M059J (cell line): ENCODE measurements around the gene SSH2. TPM values are rescaled to one million over a fixed set of nuclear protein-coding genes. Genes with fewer than 3 reads are reported as not detected.

Experiments used
- DNase-seq: peaks from one replicate; pipeline ENCODE4 v3.0.0-alpha.2; 2012; ENCODE audit warnings: low read depth
- total RNA-seq: library from RNA; depleted of rRNA; stranded (reverse); fragments of >200 nt; shearing (Covaris generic); gene quantifications from 2 replicates; pipeline ENCODE4 v1.2.3, GENCODE V29; 2014

Gene SSH2
- total RNA-seq, 1 experiment from 2014 or later: 16.7 TPM

- no peak for DNase-seq
Observed at GRCh38 chr17:29611351-29612093, 318.5 kb downstream of the SSH2 start.

DNA sequence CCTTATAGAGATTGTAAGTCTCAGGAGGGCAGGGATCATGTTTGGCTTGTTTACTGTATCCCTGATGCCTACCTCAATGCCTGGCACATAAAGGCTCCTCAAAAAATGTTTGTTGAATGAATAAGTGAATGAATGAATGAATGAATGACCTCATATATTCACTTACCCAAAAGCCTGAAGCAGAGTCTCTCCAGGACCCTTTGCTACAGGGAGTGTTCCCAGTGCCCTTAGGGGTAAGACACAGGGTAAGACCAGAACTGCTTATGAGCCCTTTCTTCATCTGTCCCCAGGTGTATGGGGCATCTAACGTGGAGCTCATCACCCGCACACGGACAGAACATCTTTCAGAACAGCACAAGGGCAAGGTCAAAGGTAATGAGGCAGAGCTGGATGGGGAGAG, 319.6 kb downstream of the SSH2 start:
- no peak for DNase-seq

DNA sequence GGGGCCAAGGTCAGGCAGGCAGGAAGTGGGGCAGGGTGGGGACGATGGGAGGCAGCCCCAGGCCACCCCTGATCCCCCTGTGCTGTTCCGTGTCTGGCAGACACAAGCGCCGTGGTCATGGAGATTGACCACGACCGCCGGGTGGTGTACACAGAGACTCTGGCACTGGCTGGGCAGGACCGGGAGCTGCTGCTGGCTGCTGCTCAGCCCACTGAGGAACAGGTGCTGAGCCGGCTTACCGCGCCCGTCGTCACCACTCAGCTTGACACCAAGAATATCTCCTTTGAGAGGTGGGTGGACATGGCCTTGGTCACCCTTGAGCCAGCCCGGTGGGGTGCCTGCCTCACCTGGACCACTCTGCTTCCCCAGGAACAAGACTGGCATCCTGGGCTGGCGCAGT, 321.0 kb downstream of the SSH2 start:
- no peak for DNase-seq

- no peak for DNase-seq
Observed at GRCh38 chr17:29607557-29608195, 322.4 kb downstream of the SSH2 start.

GRCh38 chr17:29603109-29603674, 326.8 kb downstream of the SSH2 start:
- DNase-seq: no peak

DNA sequence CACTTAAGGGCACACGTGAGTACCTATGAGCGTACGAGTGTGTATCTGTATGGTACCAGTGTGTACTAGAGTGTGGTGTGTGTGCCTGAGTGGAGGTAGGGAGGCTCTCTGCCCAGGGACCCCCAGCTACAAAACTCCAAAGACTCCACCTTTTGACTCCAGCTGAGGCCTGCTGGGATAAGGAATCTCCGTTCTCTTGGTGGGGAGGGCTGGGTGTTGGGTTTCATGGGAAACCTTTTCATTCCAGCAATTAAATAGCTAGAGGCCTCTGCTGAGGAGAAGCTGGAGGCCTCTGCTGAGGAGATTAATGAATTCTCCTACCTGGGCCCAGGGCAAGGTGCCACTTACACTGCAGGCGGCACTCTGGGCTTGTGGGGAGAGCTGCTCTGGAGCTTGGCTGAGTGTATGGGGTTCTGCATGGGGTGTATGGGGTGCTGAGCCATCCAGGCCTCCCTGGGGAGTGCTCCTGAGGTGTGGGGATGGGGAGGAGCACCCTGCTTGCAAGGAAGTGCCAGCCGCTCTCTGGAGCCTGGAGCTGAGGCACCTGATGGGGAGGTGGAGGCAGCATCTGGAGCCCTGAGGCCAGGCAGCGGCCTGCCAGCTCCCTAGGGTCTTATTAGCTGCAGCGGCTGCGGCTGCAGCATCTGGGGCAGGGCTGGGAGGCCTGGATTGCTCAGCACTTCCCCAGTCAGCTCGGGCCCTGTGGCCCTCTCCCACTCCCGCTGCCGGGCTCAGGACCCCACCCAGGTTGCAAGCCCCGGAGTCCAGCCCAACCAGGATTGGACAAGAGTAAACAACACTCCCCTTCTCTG, 332.5 kb downstream of the SSH2 start:
- no peak for DNase-seq

DNA sequence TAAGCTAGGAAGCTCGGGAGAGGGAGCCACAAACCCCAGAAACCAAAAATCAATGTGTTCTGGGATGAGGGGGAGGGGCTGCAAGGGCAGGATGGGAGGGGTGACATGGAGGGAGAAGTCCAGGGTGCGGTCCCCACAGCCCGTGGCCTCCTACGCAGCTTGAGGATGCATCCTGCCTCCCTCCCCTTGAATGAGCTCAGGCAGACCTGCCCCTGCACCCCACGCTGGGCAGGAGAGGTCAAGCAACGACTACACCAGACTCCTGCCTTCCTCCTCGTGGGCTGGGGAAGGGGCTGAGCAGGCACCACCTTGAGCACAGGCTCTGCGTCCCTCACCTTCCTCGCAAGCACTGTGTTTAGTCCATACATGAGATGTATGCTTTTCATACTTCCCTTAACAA, 333.2 kb downstream of the SSH2 start:
- DNase-seq: no peak

DNA sequence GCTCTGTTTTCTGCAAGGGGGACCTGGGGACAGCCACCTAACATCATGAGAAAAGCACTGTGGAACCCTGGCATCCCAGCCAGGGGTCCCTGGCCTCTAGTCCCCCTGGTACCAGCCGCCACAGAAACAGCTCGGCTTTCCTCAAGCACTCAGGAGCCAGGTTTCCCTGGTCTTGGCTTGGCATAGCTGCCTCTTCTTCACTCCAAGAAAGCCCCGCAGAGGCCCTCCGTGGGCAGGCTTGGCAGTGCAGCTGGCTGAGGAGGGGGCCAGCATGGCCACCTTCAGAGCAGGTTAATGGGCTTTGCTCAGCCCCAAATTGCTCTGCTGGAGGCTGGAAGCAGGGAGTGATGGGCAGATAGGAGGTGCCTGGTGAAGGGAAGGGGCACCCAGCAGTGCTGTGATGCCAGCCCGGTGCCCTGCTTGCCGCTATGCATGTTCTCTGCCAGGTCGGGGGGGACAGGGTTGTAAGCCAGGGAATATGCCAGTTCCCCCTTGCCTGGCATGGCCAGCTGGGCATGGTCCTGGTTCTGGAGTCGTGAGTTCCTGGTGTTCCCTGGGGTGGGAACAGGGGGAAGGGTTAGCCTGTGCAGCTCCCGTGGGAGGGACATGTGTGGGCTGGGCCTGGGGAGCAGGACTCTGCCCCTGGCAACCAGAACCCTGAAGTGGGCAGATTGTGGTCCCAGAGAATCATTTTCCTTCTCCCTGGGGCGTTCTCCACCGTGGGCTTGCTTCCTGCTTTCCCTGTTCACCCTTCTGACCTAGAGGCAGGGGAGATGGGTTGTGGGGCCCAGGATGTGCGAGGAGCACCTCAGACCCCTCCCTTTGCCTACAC, 333.9 kb downstream of the SSH2 start:
- DNase-seq: no peak

GRCh38 chr17:29595107-29595942, 334.7 kb downstream of the SSH2 start:
- no peak for DNase-seq

GRCh38 chr17:29594519-29595090, 335.4 kb downstream of the SSH2 start:
- no peak for DNase-seq

DNA sequence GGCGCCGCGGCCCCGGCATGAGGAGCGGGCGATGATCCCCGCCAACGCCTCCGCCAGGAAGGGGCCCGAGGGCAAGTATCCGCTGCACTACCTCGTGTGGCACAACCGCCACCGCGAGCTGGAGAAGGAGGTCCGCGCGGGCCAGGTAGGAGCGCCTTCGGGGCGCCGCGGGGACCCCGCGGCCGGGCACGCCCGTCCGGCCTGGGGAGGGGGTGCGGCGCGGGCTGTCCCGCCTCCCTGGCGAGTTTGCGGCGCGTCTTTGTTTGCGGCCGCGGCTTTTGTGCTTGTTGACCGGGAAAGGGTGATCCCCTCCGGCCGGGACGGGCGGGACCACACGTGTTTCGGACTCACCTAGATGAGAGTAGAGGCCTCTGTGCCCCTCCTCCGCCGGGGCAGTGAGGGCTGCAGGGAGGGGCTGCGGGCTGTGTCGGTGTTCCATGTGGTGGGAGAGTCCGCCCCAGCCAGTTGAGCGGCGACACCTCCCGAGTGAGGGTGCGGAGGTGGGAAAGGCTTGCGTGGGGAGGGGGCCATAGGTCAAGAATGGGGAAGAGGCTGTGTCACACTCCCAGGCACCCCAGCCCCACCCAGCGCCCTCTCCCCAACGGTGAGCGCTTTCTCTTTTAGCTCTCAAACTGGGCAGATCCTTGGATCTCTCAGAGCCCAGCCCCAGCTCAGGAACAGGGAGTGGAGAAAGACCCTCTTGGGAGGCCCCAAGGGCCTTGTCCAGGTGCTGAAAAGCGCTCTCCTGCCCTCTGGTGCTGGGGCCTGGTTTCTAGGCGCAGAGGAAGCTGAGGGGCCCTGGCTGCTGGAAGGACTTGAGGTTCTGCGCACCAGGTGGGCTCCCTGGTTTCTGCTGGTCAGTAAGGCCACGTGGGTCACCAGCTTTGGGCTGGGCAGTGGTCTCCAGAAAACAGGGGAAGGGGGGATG, 336.2 kb downstream of the SSH2 start:
- no peak for DNase-seq

GRCh38 chr17:29592850-29593551, 337.0 kb downstream of the SSH2 start, which contains the start of gene ANKRD13B:
Gene ANKRD13B, plus strand, starts transcription at chr17:29593132. Its CDS starts 490 bp downstream, at chr17:29593622.
- no peak for DNase-seq

DNA sequence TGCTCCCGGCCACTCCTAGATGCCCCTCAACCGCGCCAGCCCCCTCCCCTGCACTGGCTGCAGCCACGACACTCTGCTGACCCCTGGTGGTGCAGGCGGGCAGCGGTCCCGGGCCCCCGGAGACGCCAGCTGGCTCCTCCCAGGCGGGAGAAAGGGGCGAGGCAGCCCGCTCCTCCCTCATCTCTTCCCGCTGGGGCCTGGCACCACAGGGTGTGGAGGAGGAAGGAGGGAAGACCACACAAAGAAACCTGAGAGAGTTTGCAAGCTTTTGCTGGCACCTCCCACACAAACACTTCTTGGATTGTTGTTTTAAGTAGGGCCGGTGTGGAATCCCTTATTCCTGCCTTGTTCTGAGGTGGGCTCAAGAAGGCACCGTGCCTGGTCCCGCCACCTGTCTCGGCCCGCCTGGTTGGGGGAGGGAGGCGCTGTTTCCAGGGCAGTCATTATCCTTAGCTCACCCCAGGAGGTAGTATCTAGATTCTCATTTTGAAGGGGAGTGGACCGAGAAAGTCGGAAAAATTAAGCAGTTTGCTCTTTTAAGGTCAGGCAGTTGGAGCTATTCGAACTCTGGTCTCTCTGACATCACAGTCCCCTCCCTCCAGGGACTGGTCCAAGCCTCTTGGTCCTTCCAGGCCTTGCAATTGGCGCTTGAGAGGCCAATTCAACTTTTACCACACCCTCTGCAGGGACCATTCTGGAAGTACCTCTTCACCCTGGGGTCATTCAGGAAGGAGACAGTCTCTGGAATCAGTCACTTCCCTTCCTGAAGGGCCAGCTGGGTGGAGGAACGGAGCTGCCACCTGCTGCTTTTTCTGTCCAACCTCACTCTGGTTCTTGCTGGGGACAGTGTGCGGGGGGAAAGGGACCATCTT, 338.1 kb downstream of the SSH2 start:
- DNase-seq: peak; percentile 81

GRCh38 chr17:29591146-29591736, 338.8 kb downstream of the SSH2 start:
- peak; percentile 79 for DNase-seq

DNA sequence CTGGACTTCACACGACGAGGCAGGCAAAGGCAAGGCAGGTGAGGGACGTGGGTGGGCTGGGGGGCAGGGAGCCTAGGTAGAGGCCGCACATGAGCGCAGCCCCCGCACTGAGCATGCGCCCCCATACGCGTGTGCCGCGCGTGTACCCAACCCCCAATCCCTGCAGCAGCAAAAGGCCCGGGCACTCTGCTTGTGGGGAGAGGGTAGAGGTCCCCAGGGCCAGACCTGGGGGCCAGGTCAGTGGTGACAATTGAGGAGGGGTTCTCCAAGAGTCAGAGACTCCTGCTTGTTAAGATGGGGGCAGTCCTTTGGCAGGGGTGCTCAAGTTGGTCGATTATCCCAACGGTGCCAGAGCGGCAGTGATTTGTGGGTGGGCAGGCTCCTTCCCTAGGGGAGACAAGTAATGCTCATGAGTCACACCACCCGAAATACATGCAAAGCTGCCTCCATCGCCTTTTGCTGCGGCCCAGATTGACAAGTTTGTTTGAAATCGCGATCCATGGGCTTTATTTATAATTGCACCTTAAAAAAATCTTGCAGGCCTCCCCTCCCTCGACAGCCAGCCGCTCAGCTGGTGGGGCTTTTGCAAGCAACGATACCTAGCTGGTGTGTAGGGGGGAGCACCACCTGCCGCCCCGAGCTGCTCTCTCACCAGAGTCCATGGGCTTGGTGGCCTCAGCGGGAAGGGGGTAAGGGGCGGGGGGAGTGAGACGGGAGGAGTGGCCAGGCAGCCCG, 339.4 kb downstream of the SSH2 start:
- peak; percentile 70 for DNase-seq
